GM21723 (cell line): ENCODE measurements around the gene SLC35G4.
"Not testable (repeated sequence)": the region's sequence is repeated elsewhere in the genome, so short reads cannot be mapped to it uniquely, and the experiment has no call there.

Experiments
- ATAC-seq: cut with Tn5 transposase; IDR thresholded peaks from one replicate; pipeline ENCODE4 v1.9.1; 2021; ENCODE audit warnings: mild to moderate bottlenecking, moderate library complexity; ENCODE audit not compliant: unreplicated experiment

The SLC35G4 gene

DNA sequence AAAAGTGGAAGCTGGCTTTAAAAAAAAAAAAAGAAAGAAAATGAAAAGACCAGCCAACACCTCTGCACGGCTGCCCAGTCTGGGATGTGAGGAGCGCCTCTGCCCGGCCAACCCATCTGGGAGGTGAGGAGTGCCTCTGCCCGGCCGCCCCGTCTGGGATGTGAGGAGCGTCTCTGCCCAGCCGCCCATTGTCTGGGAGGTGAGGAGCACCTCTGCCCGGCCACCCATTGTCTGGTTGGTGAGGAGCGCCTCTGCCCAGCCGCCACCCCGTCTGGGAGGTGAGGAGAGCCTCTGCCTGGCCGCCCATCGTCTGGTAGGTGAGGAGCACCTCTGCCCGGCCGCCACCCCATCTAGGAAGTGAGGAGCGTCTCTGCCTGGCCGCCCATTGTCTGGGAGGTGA is 3.7 kb downstream of the SLC35G4 start:
- not testable (repeated sequence) for ATAC-seq

DNA sequence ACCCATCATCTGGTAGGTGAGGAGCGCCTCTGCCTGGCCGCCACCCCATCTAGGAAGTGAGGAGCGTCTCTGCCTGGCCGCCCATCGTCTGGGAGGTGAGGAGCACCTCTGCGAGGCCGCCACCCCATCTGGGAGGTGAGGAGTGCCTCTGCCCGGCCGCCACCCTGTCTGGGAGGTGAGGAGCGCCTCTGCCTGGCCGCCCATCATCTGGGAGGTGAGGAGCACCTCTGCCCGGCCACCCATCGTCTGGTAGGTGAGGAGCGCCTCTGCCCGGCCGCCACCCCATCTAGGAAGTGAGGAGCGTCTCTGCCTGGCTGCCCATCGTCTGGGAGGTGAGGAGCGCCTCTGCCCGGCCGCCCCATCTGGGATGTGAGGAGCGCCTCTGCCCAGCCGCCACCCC is 4.2 kb downstream of the SLC35G4 start:
- ATAC-seq = not testable (repeated sequence)

DNA sequence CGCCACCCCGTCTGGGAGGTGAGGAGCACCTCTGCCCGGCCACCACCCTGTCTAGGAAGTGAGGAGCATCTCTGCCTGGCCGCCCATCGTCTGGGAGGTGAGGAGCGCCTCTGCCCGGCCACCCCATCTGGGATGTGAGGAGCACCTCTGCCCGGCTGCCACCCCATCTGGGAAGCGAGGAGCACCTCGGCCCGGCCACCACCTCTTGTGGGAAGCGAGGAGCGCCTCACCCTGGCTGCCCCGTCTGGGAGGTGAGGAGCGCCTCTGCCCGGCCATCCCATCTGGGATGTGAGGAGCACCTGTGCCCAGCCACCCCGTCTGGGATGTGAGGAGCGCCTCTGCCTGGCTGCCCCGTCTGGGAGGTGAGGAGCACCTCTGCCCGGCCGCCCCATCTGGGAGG is 4.6 kb downstream of the SLC35G4 start:
- ATAC-seq = not testable (repeated sequence)

DNA sequence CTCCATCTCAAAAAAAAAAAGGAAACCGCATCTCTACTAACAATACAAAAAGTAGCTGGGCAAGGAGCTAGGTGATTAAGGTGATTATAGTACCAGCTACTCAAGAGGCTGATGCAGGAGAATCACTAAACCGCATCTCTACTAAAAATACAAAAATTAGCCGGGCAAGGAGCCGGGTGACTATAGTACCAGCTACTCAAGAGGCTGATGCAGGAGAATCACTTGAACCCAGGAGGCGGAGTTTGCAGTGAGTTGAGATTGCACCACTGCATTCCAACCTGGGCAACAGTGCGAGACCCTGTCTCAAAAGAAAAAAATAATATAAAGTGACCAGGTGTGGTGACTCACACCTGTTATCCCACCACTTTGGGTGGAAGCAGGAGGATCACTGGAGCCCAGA is 5.6 kb downstream of the SLC35G4 start:
- ATAC-seq = not testable (repeated sequence)

DNA sequence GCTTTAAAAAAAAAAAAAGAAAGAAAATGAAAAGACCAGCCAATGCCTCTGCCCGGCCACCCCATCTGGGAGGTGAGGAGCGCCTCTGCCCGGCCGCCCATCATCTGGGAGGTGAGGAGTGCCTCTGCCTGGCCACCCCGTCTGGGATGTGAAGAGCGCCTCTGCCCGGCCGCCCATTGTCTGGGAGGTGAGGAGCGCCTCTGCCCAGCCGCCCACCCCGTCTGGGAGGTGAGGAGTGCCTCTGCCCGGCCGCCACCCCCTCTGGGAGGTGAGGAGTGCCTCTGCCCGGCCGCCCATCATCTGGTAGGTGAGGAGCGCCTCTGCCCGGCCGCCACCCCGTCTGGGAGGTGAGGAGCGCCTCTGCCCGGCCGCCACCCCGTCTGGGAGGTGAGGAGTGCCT is 37.9 kb downstream of the SLC35G4 start:
- ATAC-seq = not testable (repeated sequence)

DNA sequence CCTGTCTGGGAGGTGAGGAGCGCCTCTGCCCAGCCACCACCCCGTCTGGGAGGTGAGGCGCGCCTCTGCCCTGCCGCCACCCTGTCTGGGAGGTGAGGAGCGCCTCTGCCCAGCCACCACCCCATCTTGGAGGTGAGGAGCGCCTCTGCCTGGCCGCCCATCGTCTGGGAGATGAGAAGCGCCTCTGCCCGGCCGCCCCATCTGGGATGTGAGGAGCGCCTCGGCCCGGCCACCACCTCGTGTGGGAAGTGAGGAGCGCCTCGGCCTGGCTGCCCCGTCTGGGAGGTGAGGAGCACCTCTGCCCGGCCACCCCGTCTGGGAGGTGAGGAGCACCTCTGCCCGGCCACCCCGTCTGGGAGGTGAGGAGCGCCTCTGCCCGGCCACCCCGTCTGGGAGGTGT is 38.4 kb downstream of the SLC35G4 start:
- not testable (repeated sequence) for ATAC-seq

DNA sequence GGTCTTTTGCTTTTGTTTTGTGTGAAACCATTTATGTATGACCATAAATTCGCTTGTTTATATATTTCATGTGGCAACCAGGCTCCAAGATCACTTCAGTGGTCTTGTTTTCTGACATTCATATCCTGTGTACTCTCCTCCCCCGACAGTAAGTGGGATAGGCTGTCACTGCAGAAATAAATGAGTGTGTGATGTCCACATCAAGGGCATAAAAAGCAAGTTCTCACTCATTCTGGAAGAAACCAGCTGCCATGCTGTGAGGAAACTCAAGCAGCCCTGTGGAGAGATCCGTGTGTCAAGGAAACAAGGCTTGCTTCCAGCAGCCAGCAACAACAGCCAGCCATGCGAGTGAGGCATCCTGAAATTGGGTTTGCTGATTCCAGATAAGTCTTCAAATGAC is 40.4 kb downstream of the SLC35G4 start:
- ATAC-seq = no peak

DNA sequence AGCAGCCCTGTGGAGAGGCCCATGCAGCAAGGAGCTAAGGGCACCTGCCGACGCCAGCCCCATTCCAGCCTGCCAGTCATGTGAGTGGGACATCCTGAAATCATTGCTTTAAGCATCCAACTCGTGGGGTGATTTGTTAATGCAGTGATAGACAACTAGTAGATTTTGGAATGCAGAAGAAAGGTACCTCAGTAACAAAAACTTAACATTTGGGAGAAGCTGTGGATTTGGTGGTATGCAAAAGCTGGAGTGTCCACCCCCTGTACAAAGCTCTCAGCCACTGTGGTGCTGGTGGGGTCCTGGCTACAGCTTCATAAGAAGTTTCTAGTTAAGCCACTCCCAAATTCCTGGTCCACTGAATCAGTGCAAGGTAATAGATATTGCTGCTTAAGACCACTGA is 42.5 kb downstream of the SLC35G4 start:
- no peak for ATAC-seq

DNA sequence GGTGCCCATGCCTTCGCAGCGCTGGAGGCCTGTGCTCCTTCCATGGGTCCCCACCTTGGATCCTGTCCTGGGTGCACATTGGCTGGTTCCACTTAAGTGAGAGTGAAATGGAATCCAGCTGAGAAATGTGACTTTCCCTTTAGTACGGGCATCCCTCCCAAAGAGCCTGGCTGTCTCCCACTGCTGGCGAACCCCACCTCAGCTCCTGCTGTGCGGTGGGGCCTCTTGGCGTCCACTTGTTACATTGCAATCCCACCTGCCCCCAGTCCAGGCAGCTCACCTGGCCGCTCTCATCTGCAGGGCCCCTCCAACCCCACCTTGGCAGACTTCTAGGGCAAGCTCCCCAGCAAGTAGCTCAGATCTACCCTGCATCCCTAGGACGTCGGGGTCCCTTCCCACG is 44.1 kb downstream of the SLC35G4 start:
- no peak for ATAC-seq

DNA sequence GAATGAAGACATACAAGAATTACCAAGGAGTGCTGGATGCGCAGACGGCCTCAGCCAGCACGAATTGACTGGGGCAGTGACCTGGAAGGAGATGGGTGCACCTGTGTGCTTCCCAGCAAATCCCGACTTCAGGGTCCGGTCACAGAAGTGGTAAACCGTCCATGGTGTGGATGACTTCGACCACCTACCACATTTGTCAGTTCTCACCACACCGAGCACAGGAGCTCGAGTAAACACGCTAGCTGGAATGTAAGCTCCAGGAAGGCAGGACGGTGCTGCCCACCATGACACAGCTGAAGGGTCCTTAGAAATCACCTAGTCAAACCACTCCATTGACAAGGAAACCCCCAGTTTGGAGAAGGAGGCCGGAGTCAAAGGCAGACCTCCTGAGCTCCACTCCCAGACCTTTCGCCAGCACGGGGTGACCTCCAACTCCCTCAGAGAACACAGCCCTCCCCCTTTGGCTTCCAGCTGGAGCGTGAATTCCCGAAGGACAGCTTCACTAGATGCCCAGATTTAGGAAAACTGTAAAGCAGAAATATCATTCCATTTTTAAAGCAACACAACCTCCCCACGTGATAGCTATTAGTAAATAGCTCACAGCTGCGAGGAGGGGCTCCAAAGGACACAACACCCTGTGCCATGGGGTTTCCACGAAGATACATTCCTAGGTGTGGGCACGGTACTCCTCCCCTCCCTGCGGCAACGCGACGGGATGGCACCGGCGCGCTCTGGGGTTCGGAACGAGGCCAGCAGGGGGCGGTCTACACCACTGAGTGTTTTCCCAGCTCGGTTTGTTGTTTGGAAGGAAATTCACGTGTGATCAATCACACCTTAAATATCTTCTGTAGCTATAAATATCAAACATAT is 45.6 kb downstream of the SLC35G4 start:
- ATAC-seq = no peak

DNA sequence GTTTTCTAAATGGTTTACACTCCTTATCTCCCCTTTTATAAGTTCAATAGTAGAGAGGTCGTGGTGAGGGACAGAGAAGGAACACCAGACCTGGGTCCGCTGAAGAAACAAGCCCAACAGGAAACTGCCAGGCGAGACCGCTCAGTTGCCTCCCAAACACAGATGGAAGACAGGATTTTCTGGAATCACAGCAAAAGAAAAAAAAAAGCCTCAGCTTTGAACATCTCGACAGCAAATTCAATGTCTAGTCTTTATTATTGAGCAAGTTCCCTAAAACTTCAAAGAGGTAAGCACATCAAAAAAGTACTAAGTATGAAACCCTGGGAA is 46.2 kb downstream of the SLC35G4 start:
- no peak for ATAC-seq

DNA sequence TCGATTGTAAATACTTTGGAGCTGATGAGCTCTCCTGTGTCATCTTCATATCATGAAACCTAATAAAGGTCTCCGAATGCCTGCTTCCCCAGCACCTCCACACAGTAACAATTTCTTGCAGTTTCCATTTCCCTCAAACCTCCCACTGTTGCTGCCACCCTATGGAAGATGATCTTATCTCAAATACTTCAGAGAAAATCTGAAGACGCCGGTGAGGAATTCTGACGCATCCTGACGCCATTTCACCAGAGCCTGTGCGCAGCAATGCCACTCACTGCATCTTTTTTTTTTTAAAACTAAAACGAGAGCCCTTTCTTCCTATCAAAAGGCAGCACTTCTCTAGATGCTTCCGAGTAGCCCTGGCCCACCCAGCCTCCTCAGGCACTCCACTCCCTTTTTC is 47.8 kb downstream of the SLC35G4 start:
- no peak for ATAC-seq

DNA sequence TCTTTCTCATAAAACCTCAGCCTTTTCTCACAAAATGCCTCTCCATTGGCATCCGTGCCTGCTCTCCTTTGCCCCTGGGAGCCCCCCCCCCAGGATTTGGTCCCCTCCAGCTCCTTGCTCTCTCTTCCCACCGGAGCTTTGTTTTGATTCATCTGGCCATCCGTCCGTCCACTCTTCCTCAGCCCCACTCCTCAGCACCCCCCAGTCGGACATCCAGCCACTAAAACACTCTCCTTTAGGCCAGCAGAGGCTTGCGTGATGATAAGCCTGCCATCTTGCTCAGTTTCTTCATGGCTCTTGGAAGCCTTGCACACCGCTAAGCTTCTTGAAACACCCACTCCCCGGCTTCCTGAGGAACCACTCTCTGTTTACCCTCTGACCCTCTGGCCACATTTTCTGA is 48.2 kb downstream of the SLC35G4 start:
- no peak for ATAC-seq

DNA sequence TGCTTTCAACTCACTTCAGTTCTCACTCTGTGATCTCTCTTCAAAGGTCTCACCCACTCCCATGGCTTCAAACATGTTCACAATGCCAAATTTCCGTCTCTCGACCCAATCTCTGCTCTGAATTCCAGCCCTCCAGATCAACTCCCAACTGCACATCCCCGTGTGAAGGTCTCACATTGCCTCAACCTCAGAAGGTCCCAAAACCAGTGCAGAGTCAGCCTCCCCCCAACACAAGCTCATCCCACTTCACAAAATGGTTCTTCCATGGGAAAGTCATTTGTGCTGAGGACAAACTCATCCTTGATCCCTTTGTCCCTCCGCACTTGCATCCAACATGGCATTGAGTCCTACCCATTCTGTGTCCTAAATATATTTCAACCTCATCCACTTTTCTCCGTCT is 48.6 kb downstream of the SLC35G4 start:
- ATAC-seq = no peak

DNA sequence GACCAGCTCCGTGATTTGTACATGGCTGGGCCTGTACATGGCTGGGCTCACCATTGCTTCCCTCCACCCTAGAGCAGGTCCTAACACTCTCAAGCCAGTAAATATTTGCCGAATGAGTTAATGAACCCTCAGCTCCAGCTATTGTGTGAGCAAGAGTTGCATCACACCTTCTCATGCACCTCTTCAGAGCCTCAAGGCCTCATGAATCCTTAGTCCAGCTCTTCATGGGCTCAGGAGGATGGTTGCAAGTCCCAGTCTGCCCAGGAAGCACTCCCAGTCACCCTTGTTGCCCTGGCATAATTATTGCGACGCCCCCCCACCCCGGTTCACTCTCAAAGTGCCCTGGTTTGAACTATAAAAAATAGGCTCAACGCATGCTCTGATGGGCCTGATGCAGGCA is 49.6 kb downstream of the SLC35G4 start:
- ATAC-seq = no peak
